ENCODE results near the gene MVB12B.
A peak's percentile ranks its signal among the peaks of the same experiment; 100 is the strongest.

The MVB12B gene

DNA sequence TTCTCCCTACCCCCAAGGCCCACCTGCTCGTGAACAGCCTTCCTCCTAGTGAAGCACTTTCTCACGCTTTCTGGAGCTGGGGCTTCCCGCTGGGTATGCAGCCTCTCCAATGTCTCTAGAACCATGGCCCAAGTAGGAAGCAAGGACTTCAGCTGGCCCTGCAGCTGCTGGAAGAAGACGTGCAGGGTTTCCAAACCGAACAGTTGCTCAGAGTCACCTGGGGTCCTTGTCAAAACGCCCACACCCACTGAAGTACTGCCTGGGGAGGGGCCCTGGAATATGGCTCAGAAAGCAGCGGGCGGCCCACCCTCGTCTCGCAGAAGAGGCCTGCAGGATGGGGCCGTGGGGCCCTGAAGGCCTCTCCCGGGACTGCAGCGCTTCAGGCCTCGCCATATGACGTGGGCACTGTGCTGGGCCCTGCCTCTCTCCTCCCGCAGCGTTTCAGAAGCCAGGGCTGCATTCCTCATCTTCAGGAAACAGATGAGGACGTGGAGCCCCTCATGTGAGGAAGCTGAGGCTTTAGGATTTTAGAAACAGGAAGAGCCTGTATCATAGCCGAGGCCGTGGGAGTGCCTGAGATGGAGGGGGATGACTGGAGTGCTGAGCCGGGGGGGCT is 171.1 kb downstream of the MVB12B start:
- DNase-seq, result no peak

DNA sequence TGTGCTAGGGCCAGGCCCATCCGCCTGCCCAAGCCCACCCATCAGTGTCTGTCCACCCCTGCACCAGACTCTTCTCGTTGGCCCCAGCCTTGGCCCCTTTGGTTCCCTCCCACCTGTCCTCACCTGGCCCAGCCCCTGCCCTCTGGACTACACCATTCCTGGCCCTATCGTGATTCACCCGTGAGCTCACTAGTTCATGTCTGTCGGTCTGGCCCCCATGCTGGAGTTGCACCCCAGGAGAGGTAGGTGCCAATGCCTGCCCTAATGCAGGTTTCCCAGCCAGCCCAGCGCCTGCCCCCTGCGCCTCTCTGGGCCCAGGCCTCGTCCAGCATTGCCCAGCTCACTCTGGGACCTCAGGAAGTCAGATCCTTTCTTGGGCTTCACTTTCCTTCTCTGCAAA is 171.7 kb downstream of the MVB12B start:
- no peak for DNase-seq

DNA sequence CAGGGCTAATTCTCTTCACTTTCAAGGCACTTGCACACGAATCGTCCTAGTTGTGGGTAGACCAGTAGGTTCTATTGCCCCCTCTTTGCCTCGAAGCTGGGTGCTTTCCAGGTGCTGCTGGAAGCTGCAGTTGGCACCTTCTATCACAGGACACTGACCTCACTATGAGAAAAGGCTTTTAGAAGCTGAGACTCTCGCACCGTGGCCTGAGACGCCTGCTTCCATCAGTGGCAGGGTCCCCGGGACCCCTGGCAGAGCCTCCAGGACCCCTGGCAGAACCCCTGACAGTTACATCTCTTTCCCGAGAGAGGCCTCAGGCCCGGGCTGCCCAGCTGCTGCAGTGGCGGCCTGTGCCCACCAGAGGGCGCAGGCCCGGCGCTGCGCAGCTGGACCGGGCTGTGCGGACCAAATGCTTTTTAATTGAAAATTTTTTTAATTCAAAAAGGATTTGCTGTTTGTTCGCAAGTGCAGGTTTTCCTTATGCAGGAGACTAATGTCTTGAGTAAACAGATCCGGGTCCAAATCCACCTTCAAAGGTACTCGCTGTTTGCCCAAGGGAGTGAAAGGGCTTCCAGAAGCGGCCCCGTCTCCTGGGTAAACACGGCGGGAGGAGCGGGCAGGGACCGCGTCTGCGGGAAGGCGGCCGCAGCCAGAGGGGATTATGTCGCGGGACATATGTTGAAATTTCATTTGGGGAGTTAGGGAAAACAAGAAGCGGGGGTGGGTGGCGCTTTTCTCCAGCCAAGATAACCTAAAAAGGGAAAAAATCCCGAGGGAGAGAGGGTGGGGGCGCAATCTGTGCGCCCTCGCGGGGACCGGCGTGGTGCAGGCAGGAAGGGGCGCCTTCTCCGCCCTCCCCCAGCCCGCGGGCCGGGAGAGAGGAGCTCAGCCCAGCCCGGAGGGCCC is 172.6 kb downstream of the MVB12B start:
- DNase-seq, result peak; percentile 45

DNA sequence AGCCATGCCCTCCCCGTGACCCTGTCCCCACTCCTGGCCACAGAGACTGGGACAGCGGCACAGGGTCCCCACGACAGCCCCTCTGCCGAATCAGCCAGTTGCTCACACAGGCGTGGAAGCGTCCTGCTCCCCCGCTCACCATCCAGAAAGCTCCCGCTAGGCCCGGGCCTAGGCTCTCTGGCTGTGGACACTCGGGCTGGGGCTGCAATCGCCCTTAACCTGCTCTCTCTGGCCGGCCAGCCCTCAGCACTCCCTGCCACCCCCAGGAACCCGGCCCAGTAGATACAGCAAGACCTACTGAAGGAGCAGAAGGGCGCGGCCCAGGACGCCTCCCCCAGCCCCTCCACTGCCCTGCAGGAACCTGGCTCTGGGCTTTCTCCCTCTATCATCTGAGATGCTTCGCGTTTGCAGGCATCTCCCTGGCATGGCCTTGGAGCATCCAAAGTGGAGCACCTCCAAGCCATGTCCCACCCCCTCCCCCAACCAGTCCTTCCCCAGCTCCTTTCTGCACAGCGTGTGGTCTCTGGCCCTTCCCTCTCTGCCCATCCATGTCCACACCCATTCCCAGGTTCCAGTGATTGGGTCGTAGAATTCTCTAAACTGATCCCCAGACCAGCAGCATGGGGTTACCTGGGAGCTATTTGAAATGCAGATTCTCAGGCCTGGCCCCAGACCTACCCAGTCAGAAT is 173.4 kb downstream of the MVB12B start:
- DNase-seq, result no peak

DNA sequence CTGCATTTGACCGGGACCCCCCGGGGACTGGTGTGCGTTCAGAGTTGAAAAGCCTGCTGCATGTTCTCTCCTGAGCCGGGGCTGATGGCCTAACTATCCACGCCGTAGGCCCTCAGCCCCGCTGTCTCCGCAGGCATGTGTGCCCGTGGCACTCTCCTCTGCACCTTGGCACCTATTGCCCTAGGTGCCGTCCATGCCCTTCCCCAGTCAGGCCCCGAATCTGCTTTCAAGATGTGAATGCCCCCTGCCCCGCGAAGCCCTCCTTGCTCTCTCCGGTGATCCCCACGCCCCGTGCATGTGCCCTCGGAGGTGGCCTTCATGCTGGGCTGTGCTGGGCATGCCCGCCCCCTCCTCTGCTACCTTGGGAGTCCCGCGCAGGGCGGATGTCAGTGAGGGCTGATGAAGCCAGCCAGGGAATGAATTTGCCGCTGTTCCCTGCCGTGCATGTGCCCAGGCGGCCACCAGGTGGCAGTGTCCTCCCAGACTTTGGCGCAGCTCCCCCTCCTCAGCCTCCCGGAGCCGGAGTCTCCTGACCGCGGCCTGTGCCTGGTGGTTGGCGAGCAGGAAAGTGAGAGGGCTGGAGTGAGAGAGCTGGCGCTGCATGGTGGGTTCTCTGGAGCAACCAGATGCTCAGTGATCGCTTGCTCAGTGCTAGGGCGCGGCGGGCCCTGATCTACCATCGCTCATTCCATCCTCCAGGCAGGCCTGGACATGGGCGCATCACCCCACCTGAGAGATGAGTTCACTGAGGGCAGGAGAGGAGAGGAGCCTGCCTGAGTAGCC is 174.2 kb downstream of the MVB12B start:
- DNase-seq, result peak; percentile 71

DNA sequence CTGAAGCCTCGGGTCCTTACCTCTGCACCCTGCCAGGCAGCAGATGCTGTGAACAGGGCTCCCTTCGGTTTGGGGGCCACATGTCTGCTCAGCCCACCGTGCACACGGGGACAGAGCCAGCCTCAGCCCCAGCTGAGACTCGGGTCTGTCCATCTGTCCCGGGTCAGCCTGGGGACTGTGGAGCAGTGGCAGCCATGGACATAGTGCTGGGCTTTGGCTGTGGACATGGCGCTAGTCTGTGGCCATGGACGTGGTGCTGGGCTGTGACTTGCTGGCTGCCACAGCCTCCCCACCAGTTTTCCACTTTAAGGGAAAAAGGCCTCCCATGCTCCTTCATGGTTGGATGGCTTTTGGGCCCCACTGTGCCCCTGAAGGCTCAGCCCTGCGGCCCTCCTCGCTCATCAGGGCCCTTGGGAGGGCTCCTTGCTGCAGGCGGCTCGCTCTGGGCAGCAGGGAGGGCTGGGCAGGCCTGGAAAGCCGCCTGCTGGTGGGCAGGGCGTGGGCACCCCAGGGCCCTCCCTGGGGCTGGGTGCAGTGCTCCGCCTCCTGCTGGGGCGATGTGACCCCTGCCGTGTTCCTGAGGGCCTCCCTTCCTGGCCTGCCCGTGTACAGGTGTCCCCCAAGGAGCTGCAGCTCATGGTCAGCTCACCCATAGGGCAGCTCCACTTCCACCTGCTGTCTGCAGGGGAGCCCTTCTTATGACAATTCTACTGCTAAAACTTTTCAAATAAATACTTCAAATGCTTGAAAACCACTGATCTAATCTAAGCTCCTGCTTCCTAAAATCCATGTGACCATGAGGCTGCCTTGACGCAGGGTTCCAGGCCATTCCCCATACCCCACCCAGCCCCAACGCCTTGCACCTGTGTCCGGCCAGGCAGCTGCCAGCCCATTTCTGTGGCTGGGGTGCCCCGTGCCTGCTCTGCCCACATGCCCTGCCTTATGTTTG is 175.0 kb downstream of the MVB12B start:
- DNase-seq, result no peak

DNA sequence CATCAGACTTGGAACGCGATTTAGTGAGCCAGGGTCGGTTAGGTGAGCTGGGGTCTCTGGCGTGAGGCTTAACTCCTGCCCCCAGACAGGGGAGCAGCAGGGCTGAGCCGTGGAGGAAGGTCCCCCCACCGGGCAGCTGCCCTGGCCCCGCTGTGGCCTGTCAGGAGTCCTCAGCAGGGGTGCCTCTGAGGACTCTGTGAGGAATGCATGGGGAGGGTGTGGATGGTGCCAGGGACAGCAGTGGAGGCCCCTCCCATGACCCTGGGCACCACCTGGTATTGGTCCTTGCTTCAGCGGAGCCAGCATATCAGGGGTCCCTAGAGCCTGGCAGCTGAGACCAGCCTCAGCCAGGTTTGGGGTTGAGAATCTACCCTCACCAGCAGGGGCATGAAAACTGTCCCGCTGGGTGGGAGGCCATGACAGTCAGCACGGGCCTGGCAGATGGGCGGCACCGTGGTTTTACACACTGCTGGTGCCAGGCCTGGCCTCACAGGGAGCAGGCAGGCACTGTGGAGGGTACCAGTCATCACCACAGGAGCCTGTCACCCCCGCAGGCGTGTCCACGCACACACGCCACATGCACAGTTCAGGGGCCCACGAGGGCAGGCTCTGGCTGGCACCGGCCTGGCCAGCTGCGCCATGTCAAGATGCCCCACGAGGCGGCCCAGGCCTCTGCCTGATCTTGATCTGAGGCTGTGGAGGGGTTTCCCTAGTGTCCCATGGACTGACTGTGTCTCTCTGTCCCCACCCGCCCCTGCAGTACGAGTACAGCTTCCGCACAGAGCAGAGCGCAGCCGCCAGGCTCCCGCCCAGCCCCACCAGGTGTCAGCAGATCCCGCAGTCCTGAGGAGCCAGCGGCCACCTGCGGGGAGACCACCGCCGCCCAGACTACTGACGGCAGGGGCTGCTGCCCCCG is 176.0 kb downstream of the MVB12B start:
- no peak for DNase-seq

DNA sequence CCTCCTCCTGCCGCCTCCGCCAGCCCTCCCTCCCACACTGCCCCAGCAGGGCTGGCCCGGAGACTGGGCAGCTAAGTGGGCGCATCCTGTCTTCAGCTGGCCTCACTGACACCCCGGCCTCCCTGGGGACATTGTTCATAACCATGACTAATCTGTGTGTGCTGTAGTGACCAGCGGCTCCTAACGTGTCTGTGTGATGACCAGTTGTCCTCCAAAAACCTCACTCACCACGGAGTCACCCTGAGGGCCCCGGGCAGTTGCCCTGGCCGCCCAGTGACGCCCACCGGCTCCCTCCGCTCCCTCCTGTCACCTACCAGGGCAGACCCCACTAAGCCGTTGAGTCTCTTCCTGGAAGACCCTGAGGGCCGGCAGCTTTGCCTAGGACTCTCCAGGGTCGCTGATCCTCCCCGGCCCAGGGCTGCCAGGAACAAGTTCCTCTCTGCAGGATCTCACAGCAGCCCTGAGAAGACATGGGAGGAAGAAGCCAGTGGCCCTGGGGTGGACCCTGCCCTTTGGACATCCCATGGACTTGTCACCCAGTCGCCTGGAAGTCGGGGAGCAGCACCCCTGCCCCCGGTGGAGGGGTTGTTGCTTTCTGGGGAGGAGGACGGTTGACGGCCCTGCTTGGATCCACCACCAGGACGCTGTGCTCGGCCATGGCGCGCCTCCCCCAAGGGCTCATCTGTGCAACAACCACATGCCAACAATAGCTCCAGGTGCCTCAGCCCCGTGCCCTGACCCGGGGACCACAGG is 176.9 kb downstream of the MVB12B start:
- no peak for DNase-seq

DNA sequence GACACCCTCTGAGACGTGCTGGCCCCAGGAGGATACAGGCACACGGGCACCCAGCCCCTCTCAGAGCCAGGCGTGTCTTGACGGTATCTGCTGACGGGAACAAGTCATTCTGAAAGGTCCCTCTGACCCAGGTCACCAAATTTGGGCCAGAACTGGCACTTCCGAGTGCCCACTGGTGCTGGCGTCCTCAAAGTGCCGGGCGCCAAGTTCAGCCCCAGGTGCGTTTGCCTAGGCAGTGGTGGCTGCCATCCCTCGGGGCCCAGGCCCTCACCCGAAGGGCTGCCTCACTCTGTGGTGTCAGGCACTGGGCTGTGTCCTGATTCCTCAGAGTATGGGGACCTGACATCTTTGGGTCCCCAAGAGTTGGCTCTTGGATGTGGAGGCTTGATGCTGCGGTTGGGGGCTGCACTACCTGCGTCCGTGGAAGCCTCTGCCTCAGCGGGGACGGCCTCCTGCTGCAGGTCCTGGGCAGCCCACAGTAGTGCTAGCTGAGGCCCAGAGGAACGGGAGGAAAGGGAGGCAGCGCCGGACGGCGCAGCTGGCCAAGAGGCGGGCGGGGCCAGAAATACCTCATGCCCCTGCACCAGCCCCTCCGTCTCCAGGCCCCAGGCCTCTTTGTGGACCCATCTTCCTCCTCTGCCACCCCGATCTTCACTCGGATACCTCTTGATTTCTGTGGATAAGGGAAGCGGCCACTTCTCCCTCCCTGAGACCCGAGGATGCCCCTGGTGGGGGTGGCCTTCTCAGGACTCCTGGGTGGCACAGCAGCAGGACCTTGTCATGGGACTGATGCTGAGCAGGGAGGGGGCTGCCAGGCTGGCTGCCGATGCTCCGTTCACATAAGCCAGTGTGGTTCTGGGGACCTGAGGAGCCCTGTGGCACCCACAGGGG is 177.7 kb downstream of the MVB12B start:
- no peak for DNase-seq

DNA sequence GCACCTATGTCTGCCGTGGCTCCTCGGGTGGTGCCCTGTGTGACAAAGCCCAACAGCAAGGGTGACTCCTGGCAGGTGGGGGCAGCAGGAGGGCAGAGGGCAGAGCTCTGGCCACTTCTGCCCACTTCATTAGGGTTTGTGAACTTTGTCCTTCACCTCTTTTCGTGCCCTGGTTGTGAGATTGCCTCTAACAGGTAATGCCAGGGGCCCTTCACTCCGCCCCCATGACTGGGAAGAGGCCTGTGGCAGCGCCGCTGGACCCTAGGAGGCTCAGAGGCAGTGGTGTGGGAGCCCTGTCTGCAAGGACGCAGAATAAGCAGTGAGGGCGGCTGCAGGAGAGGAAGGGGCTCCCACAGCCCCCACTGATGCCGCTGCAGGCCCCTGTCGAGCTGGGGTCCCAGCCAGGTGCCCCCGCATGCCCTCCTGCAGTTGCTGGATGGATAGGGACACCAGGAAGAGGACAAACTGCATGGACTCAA is 178.4 kb downstream of the MVB12B start:
- no peak for DNase-seq

DNA sequence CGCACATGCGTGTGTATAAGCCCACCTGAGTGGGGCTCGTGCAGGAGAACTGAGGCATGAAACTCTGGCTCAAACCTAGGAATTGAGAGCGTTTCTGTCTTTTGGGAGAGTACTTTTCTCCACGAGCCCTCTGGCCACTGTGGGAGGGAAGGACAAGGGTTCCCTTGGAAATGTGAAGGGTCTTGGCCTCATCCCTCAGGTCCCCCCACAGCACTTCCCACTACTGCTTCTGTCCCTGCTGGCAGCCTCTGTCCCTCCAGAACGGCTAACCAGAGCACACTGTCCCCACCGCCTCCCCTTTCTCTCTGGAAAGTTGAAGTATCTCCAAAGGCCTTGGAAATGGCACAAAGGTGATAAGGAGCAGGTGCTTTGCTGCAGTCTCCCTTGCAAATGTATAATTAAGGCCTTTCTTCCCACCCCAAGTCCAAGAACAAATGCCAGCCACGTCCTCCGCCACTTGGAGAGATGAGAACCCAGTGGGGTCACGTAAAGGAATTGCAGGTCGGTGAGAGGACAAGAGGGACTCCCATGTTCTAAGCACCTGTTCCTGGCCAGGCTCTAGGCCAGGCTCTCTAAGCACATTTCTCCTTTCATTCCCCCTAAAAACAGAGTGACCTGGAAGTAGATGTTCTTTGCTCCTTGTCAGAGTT is 179.2 kb downstream of the MVB12B start:
- DNase-seq, result no peak

DNA sequence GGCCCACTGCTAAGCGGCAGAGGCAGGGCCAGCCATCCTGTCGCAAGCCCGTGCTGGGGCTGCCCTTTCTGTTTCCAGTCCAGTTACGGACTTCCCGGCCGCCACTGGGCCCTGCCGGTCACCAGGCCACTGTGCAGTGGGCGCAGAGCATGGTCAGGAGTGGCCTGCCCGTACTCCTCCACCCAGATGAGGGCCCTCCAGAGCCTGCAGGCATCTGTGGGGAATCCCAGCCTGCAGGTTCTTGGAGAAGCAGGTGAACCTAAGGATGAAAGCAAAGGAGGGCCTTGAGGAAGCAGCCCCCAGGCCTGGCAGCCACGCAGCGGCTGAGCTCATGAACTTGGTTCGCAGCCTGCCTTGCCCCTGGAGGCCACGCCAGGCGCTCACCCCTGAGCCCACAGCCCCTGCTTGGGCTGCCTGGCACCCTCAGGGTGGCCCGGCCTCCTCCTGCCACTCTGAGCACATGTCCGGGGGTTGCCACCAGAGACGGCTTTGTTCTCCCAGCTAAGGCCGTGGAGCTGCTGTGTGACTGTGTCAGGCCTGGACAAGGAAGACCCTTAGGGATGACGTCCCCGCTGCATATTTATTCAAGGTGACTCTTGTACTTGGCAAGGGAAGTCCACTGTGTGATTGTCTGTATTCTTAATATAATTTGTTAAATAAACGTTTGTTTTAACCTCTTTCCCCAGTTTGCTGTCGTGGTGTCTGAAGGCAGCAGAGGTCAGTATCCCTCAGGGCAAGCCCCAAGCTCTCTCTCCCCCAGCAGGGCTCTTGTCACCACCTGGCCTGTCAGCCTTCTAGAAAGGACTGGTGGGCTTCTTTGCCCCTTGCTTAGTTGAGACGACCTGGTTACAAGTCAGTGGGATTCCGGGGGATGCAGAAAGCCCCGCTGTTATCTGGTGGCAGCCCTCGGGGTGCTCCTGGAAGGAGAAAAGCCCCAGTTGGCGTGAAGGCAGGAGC is 180.0 kb downstream of the MVB12B start:
- no peak for DNase-seq

DNA sequence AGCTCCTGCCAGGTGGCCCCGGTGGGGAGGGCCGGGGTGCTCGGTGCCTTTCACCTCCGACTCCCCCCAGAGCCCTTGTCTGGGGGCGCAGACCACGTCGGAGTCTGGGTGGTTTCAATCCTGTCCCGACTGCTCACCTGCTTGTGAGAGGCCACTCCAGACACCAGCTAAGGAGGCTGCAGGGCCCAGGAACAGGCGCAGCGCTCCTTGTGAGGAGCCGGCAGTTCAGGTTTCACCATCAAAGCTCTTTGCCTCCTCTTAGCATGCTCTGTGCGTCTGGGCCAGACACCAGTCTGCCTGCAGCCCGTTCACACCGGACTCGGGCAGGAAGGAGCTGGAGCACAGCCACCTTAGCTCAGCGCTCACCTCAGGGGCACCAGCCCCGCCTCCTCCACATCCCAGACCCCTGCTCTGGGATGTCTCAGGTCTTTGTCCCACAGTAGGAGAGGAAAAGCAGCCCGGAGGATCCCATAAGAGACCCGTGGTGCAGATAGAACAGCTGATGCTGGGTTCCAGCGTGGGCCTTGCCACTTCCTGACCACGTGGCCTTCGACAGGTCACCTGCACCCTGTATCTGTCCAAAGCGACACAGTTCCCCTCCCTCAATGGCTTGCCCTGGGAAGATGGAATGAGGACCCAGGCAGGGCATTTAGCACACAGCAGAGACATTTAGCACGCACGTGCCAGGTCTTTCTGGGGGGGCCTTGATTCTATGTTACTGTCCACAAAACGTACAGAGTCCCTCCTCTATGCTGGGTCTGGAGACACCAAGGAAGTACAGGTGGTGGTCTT is 180.9 kb downstream of the MVB12B start:
- no peak for DNase-seq

DNA sequence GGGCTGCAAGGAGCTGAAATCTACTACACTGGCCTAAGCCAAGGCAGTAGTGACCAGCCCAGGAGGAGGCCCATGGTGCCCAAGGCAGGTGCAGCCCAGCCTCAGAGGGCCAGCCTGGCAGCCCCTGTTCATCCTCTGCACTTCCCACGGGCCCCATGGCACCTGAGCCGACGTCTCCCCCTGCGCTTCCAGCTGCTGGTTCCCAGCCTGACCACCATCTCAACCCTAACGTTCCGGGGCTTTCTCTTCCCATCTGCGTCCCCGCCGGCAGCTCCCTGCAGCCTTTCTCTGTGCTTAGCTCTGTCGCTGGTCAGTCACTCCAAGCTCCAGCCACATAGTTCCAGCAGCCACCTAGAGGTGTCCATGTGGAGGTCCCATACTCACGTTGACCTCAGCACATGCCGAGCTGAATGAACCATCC is 181.6 kb downstream of the MVB12B start:
- DNase-seq, result no peak

DNA sequence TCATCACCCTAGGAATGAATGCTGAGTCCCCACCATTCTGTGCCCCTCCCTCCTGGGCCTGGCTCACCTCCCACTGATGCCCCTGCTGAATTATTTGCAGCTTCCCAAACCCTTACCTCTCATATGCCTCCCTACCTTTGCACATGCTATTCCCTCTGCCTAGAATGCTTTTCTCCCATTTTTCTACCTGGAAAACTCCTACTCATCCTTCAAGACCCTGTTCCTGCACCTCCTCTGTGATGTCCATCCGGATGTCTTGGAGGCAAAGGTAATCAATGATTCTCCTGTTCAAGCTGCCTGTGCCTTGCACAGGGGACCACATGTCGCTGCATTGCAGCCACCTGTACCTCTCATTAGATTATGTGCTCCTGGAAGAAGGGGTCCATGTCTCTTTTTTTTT is 182.3 kb downstream of the MVB12B start:
- DNase-seq, result no peak

DNA sequence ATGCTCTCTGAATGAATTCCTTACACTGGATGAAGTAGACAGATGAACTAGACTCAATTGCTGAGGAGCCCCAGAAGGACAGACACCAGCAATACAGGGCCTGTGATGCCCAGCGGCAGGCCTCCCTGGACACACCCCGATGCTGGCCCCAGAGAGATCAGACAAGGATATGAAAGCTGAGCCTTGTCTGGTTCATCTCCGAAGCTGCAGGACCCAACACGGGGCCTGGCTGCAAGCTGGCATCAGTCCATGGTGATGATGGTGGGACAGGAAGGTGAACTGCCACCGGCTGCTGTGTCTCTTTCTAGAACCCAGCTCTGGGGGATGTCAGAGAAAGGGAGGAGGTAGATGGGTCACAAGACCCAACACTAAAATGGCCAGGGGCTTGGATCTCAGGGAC is 183.1 kb downstream of the MVB12B start:
- no peak for DNase-seq

All from stimulated activated CD4-positive, alpha-beta T cell treated with anti-CD3 and anti-CD28 coated beads, Interleukin-12 subunit alpha, Interleukin-12 subunit beta, amount 100 ng/mL, for 4 hours (primary cell).